Kidney epithelial cell (primary cell): ENCODE results near the gene ARHGEF1. TPM values are rescaled to one million over a fixed set of nuclear protein-coding genes. Genes with fewer than 3 reads are reported as not detected.

Experiments used
- DNase-seq: peaks from one replicate; pipeline ENCODE4 v3.0.0-alpha.2; 2010; ENCODE audit warnings: low read depth
- H3K27me3 ChIP-seq: 2 replicates; pipeline ENCODE4 v1.6.0; 2011; ENCODE audit warnings: low read length; ENCODE audit not compliant: control insufficient read depth, insufficient read depth
- H3K36me3 ChIP-seq: 2 replicates; pipeline ENCODE4 v1.5.1; 2011; ENCODE audit warnings: low read length; ENCODE audit not compliant: control insufficient read depth, insufficient read depth
- H3K4me3 ChIP-seq: 2 replicates; pipeline ENCODE4 v1.5.1; 2011; ENCODE audit warnings: low read depth, mild to moderate bottlenecking, control low read depth, low read length
- total RNA-seq: library from RNA; depleted of rRNA; stranded (reverse); fragments of >200 nt; gene quantifications from 2 replicates; pipeline ENCODE4 v1.2.3, GENCODE V29; 2015
- TF ChIP-seq, protein P1 (sequence below): IDR thresholded peaks from 2 replicates; pipeline ENCODE4 v1.5.1; 2011; ENCODE audit warnings: mild to moderate bottlenecking, moderate library complexity, low read length, control low read depth, inconsistent platforms; ENCODE audit not compliant: insufficient read depth, poor library complexity, severe bottlenecking

The ARHGEF1 gene
- total RNA-seq, 1 donor from 2014 or later, result 72.2 TPM

DNA sequence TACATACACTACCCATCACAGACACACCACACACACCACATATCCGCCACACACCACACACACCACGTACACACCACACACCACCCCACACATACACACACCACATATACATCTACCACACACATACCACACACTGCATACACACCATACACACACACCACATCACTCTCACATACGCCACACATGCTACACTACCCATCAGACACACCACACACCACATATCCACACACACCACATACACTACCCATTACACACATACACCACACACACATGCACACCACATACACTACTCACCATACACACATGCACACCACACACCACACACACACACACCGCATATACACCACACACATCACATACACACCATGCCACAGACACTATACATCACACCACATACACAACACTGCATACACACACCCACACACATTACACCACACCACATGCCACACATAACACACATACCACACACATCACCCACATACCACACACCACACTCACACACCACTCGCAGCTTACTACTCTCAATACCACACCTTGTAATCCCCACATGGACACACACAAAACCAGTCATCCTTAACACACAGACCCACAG is 35.8 kb downstream of the ARHGEF1 start:
- TF ChIP-seq, protein P1, sequence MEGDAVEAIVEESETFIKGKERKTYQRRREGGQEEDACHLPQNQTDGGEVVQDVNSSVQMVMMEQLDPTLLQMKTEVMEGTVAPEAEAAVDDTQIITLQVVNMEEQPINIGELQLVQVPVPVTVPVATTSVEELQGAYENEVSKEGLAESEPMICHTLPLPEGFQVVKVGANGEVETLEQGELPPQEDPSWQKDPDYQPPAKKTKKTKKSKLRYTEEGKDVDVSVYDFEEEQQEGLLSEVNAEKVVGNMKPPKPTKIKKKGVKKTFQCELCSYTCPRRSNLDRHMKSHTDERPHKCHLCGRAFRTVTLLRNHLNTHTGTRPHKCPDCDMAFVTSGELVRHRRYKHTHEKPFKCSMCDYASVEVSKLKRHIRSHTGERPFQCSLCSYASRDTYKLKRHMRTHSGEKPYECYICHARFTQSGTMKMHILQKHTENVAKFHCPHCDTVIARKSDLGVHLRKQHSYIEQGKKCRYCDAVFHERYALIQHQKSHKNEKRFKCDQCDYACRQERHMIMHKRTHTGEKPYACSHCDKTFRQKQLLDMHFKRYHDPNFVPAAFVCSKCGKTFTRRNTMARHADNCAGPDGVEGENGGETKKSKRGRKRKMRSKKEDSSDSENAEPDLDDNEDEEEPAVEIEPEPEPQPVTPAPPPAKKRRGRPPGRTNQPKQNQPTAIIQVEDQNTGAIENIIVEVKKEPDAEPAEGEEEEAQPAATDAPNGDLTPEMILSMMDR, result no peak
- peaks cover 83% of the 10 kb centered on the region for H3K27me3 ChIP-seq
- no peak overlapping the region for H3K4me3 ChIP-seq
- DNase-seq, result no peak
- no peaks in the 10 kb centered on the region for H3K36me3 ChIP-seq

DNA sequence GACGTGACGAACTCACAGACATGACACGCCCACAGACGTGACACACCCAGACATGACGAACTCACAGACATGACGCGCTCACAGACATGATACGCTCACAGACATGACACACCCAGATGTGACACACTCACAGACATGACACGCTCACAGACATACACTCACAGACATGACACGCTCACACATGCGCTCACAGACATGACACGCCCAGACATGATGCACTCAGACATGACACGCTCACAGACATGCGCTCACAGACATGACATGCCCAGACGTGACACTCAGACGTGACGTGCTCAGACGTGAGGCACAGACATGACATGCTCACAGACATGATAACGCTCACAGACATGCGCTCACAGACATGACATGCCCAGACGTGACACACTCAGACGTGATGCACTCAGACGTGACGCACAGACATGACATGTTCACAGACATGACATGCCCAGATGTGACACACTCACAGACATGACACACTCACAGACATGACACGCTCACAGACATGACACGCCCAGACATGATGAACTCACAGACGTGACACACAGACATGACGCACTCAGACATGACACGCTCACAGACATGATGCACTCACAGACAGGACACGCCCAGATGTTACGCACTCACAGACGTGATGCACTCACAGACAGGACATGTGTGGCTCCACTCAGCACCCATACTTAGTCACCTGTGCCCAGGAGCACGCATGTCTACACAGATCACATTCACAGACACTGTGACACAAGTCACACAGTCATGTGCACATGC is 37.1 kb downstream of the ARHGEF1 start:
- TF ChIP-seq, protein P1, result no peak
- DNase-seq, result no peak
- Histone ChIP-seq H3K4me3 (no peak overlapping the region), H3K27me3 (peaks cover 87% of the 10 kb centered on the region), H3K36me3 (no peaks in the 10 kb centered on the region)

DNA sequence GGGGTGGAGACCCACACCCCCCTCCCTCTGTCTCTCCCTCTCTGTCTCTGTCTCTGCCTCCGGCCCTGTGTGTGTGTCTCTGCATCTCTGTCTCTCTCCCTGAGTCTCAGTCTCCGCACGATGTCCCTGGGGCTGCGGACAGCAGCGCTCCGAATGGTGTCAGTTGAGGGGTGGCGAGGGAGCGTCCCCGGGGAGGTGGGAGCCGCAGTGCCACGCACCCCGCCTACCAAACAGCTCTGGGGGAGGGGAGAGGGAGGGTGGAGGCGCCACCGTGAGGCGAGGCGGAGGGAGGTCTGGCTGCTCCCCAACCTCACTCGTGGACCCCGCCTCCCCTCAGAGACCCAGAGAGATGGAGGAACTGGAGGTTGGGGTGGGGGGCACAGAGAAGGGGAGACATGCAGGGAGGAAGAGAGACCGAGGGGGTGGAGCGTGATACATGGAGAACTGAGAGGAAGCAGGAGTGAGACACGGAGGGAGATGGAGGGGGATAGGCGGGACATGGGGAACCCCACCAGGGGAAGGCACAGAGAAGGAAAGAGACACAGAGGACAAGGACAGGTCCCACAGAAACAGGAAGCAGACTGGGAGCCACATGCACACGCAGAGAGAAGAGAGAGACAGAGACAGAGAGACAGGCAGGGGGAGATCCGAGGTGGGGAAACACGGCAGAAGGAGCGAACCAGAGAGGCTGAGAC is 38.0 kb downstream of the ARHGEF1 start:
- no peaks in the 10 kb centered on the region for H3K36me3 ChIP-seq
- no peak overlapping the region for H3K4me3 ChIP-seq
- DNase-seq, result no peak
- TF ChIP-seq, protein P1, result no peak
- peaks cover 88% of the 10 kb centered on the region for H3K27me3 ChIP-seq

DNA sequence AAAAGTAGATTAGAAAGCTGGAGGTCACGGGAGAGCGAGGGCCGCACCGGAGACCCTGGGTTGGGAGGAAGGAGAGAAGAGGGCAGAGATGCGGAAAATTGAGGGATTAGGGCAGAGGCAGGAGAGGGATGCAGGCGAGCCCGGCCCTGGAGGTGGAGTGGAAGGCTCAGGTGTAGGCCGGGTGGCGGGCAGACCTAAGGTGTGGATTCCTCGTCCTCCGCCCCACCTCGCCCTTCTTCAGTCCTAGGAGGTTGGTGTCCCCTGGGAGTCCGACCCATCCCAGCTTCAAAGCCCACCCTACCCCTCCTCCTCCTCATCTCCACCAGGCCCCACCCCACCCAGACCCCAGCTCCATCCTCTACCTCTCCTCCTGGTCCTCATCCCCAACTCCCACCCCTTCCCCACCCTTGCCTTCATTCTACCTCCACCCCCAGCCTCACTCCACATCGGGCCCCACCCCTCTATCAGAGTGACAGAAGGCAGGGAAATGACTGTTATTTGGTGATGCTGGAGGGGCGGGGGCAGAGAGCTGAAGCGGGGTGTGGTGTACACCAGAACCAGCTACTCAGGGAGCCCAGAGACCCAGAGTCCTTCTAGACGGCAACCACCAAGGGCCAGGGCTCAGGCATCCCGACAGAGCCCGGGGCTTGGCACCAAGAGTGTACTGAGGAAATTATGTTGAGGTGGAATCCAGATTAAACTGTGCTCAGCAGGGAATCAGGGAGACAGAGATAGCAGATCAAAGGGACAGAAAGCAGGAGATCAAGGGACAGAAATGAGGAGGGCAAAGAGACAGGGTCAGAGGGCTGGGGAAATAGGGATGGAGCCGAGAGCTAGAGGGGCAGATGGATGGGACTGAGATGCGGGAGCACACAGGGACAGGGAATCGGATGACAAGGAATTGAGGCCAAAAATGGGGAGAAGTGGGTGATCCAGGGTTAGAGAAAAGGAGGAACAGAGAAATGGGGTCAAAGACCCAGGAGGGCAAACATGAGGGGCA is 38.9 kb downstream of the ARHGEF1 start:
- H3K4me3 ChIP-seq, result no peak overlapping the region
- H3K36me3 ChIP-seq, result no peaks in the 10 kb centered on the region
- DNase-seq, result no peak
- peaks cover 88% of the 10 kb centered on the region for H3K27me3 ChIP-seq
- TF ChIP-seq, protein P1, result no peak

DNA sequence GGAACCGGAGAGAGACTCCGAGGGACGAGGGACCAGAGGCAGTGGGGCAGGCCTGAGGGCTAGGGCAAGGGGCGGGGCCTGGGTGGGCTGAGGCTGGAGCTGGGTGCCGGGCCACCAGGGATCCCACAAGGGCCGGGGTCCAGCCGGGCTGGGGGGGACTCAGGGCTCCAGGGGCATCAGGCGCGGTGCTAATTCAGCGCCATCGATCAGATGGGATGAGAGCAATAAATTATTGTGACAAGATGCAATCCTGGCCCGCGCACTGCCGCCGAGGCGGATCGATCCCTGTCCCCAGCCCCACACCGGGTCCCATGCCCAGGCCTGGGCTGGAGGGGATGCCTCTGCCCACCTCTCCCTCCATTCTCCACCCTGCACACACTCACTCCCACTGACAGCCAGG is 39.6 kb downstream of the ARHGEF1 start:
- H3K36me3 ChIP-seq, result no peaks in the 10 kb centered on the region
- TF ChIP-seq, protein P1, result no peak
- no peak for DNase-seq
- no peak overlapping the region for H3K4me3 ChIP-seq
- peaks cover 88% of the 10 kb centered on the region for H3K27me3 ChIP-seq
